Kidney (tissue), 14 donors: ENCODE results near the gene TPRN. TPM values are rescaled to one million over a fixed set of nuclear protein-coding genes. Genes with fewer than 3 reads are reported as not detected.

Experiments
- DNase-seq, 5 donors: peaks; one replicate each; pipeline ENCODE4 v3.0.0-alpha.2; 2013 to 2020
- FAIRE-seq: peaks from 2 replicates; lab custom pipeline; 2012; peaks lifted over from hg19 to GRCh38; lab: Jason Lieb, UNC
- H3K27ac ChIP-seq, 2 donors: one replicate each; pipeline ENCODE4 v1.7.0; 2013; ENCODE audit warnings: low read depth in 2 of 2, low read length in 2 of 2, inconsistent platforms in 1 of 2
- H3K27me3 ChIP-seq: one replicate; pipeline ENCODE4 v1.7.1; 2013; ENCODE audit warnings: low read length, inconsistent platforms; ENCODE audit not compliant: control insufficient read depth, insufficient read depth
- H3K36me3 ChIP-seq, 3 donors: one replicate each; pipeline versions ENCODE4 v1.7.0 to v1.7.1; 2013; ENCODE audit warnings: low read length in 3 of 3, control low read depth in 1 of 3, inconsistent platforms in 1 of 3; ENCODE audit not compliant: insufficient read depth in 3 of 3, control insufficient read depth in 2 of 3
- H3K4me1 ChIP-seq, 3 donors: one replicate each; pipeline versions ENCODE4 v1.7.0 to v1.7.1; 2013; ENCODE audit warnings: low read length in 3 of 3, inconsistent platforms in 1 of 3, low read depth in 1 of 3; ENCODE audit not compliant: control insufficient read depth in 2 of 3, insufficient read depth in 2 of 3
- H3K4me3 ChIP-seq, 3 donors: one replicate each; pipeline versions ENCODE4 v1.7.0 to v1.8.1; 2013; ENCODE audit warnings: low read length in 3 of 3, control low read depth in 1 of 3, inconsistent platforms in 1 of 3
- H3K9ac ChIP-seq, 3 donors: one replicate each; pipeline versions ENCODE4 v1.7.0 to v1.7.1; 2013; ENCODE audit warnings: low read length in 3 of 3, control low read depth in 1 of 3, inconsistent platforms in 1 of 3
- H3K9me3 ChIP-seq, 3 donors: one replicate each; pipeline versions ENCODE4 v1.7.0 to v1.7.1; 2013; ENCODE audit warnings: low read length in 3 of 3, control low read depth in 1 of 3, inconsistent platforms in 1 of 3; ENCODE audit not compliant: control insufficient read depth in 2 of 3, insufficient read depth in 1 of 3
- intact Hi-C: fragments of 100-400 bp; cut with DNase I; formaldehyde crosslinking; loops from one replicate; pipeline ENCODE4 v1.11.1; 2022
- polyA plus RNA-seq: library from polyadenylated mRNA; stranded (reverse); fragments of 350-450 nt; fragmentation: Illumina TruSeq; extraction: RNeasy Lipid Tissue Mini Kit (QIAGEN cat#74804); gene quantifications from one replicate; pipeline ENCODE4 v1.2.3, GENCODE V29; 2014; ENCODE audit warnings: low read depth, low replicate concordance; ENCODE audit not compliant: insufficient read depth
- total RNA-seq: library from RNA; stranded (reverse); fragmentation: NEBNext Ultra II Directional; extraction: Animal tissue kit (Norgen Biotek cat#: 25700); gene quantifications from one replicate; pipeline ENCODE4 v1.2.1, GENCODE V29; 2021
- TF ChIP-seq, protein P1 (sequence below): IDR thresholded peaks from 3 replicates; pipeline ENCODE4 v1.5.1; 2012; ENCODE audit warnings: mild to moderate bottlenecking, moderate library complexity, borderline replicate concordance; ENCODE audit not compliant: insufficient read depth; ENCODE audit errors: extremely low read depth
- donor health status: control.
- donor health status: control.
- donor health status: control.
- donor health status: control.
- donor health status: control.
- donor health status: DM: yes; HTN: yes; CAD: no.
- donor health status: Normal renal cell carcinoma (clear cell type).

The TPRN gene
- total and polyA plus RNA-seq, 2 donors from 2014 or later, result 47.2 to 49.5 TPM

DNA sequence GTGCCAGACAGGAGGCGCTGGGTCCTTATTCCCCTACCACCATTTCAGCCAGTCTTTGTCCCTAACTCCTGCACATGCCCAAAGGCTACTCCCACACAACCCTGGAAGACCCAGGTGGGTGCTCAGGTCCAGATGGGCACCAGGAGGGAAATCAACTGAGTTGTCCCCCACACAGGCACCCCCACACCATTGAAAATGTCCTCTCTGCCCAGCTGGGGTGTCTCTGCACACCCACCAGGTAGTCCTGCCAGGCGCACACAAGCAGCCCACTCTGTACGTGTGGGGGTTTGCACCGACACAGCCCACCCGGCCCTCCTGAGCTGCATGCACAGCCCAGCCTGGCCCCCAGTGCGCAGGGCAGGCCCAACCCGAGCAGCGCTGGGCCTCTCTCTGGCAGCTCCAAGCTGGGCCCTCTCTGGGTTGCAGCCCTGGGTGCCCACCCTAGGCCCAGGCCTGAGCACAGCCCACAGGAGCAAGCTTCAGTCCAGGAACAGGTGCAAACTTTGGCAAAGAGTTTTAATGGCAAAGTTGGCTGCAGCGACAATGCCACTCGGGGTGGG is 19.3 kb upstream of the TPRN start:
- Histone ChIP-seq H3K4me3 (no peak overlapping the region), H3K9ac (no peak overlapping the region), H3K27ac (no peak overlapping the region), H3K4me1 (peaks cover 0 to 30% (median 2%) of the 10 kb centered on the region in 3 donors), H3K27me3 (no peaks in the 10 kb centered on the region), H3K9me3 (no peaks in the 10 kb centered on the region), H3K36me3 (no peaks in the 10 kb centered on the region)
- TF ChIP-seq, protein P1, sequence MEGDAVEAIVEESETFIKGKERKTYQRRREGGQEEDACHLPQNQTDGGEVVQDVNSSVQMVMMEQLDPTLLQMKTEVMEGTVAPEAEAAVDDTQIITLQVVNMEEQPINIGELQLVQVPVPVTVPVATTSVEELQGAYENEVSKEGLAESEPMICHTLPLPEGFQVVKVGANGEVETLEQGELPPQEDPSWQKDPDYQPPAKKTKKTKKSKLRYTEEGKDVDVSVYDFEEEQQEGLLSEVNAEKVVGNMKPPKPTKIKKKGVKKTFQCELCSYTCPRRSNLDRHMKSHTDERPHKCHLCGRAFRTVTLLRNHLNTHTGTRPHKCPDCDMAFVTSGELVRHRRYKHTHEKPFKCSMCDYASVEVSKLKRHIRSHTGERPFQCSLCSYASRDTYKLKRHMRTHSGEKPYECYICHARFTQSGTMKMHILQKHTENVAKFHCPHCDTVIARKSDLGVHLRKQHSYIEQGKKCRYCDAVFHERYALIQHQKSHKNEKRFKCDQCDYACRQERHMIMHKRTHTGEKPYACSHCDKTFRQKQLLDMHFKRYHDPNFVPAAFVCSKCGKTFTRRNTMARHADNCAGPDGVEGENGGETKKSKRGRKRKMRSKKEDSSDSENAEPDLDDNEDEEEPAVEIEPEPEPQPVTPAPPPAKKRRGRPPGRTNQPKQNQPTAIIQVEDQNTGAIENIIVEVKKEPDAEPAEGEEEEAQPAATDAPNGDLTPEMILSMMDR, result no peak
- no peak for FAIRE-seq
- no peak for DNase-seq
- intact Hi-C loops, result no loop called here

- Histone ChIP-seq H3K4me1 (peaks cover 0 to 27% (median 0%) of the 10 kb centered on the region in 3 donors), H3K27me3 (no peaks in the 10 kb centered on the region), H3K9ac (no peak overlapping the region), H3K4me3 (no peak overlapping the region), H3K27ac (no peak overlapping the region), H3K36me3 (peaks cover 0 to 2% (median 0%) of the 10 kb centered on the region in 3 donors), H3K9me3 (no peaks in the 10 kb centered on the region)
- no peak for DNase-seq
- intact Hi-C loops, result no loop called here
- FAIRE-seq, result no peak
- TF ChIP-seq, protein P1, result no peak
Measured at GRCh38 chr9:137218754-137219271, 18.3 kb upstream of the TPRN start.

- no peak for DNase-seq
- H3K9me3 ChIP-seq, result no peaks in the 10 kb centered on the region
- H3K36me3 ChIP-seq, result peaks cover 0 to 2% (median 0%) of the 10 kb centered on the region in 3 donors
- no peaks in the 10 kb centered on the region for H3K27me3 ChIP-seq
- peaks cover 0 to 27% (median 0%) of the 10 kb centered on the region in 3 donors for H3K4me1 ChIP-seq
- FAIRE-seq, result no peak
- intact Hi-C loops, result no loop called here
- no peak overlapping the region for H3K9ac ChIP-seq
- no peak overlapping the region for H3K4me3 ChIP-seq
- H3K27ac ChIP-seq, result no peak overlapping the region
- TF ChIP-seq, protein P1, result no peak
Measured at GRCh38 chr9:137218212-137218753, 17.7 kb upstream of the TPRN start.
